Nephron (organoid): Measurements from ENCODE around the gene PSTK.

Experiments
- H3K27ac Mint-ChIP-seq, 3 experiments: 2 replicates each; pipeline ENCODE4 v1.8.0; 2020; ENCODE audit warnings: mixed read lengths in 3 of 3, mild to moderate bottlenecking in 2 of 3, moderate library complexity in 1 of 3
- H3K27me3 Mint-ChIP-seq: 2 replicates; pipeline ENCODE4 v1.8.0; 2021; ENCODE audit warnings: low read depth, mild to moderate bottlenecking, moderate library complexity, mixed read lengths
- H3K36me3 Mint-ChIP-seq: 2 replicates; pipeline ENCODE4 v1.8.0; 2020; ENCODE audit warnings: low read depth, mixed read lengths
- H3K4me1 Mint-ChIP-seq: 2 replicates; pipeline ENCODE4 v1.8.0; 2020; ENCODE audit warnings: mixed read lengths
- H3K4me3 Mint-ChIP-seq, 3 experiments: 2 replicates each; pipeline ENCODE4 v1.8.0; 2020; ENCODE audit warnings: mild to moderate bottlenecking in 3 of 3, mixed read lengths in 3 of 3, moderate library complexity in 2 of 3
- H3K9me3 Mint-ChIP-seq: 2 replicates; pipeline ENCODE4 v1.8.0; 2020; ENCODE audit warnings: mixed read lengths
- TF ChIP-seq, protein P1 (sequence below), 3 experiments: fragments of 200-600 bp; sonication (generic); IDR thresholded peaks; one replicate each; pipeline ENCODE4 v1.5.0; 2021; ENCODE audit warnings: antibody characterized with exemption in 3 of 3; ENCODE audit not compliant: unreplicated experiment in 3 of 3

Gene PSTK, protein sequence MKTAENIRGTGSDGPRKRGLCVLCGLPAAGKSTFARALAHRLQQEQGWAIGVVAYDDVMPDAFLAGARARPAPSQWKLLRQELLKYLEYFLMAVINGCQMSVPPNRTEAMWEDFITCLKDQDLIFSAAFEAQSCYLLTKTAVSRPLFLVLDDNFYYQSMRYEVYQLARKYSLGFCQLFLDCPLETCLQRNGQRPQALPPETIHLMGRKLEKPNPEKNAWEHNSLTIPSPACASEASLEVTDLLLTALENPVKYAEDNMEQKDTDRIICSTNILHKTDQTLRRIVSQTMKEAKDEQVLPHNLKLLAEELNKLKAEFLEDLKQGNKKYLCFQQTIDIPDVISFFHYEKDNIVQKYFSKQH

DNA sequence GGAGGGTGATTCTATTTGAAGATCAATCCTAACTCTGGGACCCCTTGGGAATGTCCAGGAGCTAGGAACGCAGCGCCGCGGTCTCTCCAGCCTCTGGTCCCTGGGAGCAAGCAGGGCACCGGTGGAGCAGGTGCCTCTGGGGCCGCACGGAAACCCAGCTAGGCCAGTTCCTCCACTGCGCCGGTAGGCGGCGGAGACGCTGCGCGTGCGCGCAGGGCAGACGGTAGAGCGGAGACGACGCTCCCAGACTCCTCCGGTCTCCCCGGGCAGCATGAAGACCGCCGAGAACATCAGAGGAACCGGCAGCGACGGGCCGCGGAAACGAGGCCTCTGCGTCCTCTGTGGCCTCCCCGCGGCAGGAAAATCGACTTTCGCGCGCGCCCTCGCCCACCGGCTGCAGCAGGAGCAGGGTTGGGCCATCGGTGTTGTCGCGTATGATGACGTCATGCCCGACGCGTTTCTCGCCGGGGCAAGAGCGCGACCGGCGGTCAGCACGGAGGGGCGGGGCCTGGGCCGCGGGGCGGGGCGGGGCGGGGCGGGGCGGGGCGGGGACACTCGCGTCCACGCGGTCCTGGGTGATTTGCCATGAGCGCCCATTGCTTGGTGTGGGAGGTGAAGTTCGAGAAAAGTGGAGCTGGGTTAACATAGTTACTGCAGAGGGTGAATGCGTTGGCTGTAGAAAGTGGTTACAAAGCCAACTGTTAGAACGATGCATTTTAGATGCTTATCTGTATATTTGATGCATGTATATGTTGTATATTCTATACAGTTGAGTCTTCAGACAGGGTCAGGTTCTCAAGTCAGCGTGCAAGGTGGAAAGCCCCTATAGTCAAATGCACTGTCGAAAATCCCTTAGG, at the start of gene PSTK:
Gene PSTK, plus strand, starts transcription at position 193 of the 857 bp plus-strand sequence. Its CDS starts 79 bp downstream, at position 272.
- peak within 1 kb of the TSS; percentile 88 to 96 (median 96) for H3K27ac Mint-ChIP-seq
- no peaks in the 10 kb centered on the region for H3K27me3 Mint-ChIP-seq
- H3K4me3 Mint-ChIP-seq, result peak within 1 kb of the TSS; percentile 91 to 92 (median 91)
- peaks cover 9% of the 10 kb centered on the region for H3K36me3 Mint-ChIP-seq
- peaks cover 15% of the 10 kb centered on the region for H3K4me1 Mint-ChIP-seq
- H3K9me3 Mint-ChIP-seq, result no peaks in the 10 kb centered on the region
- TF ChIP-seq, protein P1, sequence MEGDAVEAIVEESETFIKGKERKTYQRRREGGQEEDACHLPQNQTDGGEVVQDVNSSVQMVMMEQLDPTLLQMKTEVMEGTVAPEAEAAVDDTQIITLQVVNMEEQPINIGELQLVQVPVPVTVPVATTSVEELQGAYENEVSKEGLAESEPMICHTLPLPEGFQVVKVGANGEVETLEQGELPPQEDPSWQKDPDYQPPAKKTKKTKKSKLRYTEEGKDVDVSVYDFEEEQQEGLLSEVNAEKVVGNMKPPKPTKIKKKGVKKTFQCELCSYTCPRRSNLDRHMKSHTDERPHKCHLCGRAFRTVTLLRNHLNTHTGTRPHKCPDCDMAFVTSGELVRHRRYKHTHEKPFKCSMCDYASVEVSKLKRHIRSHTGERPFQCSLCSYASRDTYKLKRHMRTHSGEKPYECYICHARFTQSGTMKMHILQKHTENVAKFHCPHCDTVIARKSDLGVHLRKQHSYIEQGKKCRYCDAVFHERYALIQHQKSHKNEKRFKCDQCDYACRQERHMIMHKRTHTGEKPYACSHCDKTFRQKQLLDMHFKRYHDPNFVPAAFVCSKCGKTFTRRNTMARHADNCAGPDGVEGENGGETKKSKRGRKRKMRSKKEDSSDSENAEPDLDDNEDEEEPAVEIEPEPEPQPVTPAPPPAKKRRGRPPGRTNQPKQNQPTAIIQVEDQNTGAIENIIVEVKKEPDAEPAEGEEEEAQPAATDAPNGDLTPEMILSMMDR (IDR thresholded peaks at IDR 0.05; ENCODE audit: unreplicated experiment in 3 of 3), result peak; percentile 96 to 99 (median 97)

DNA sequence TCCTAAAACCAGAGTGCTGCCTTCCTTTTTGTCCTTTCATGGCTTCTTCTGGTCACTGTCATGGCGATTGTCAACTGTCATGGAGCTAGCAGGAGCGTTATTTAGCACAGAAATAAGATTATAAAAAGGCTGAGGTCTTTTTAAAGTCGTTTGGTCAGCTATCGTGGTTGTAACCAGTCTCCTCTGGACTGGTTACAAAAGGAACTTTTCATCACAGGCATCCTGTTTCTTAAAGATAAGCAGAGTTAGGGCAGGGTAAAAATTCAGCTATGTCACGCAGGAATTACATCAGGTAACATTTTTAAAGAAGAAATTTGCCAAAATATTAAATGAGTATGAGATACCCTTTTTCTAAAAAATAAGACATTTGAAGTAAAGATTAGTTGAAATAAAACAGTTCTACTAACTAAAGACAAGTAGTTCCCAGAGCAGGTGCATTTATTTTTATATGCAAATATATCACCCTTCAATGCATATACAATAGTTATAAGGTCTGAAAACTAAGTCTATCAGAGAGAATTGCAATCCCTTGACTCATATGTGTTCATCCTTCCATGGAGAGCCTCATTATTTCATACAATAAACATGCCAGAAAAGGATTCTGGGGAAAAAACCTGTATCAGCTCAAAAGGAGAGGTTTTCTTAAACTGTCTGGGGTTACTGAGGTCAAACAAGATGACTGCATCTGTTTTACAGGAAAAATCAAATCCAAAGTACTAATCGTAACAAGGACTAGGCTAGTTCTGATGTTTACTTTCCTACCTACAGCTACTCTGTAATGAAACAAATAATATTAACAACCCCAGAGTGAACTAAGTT, 48.9 kb upstream of the PSTK start:
- Mint-ChIP-seq H3K36me3 (peaks cover 26% of the 10 kb centered on the region), H3K27me3 (no peaks in the 10 kb centered on the region), H3K4me3 (no peak overlapping the region), H3K9me3 (peaks cover 4% of the 10 kb centered on the region), H3K4me1 (no peaks in the 10 kb centered on the region), H3K27ac (no peak overlapping the region)
- TF ChIP-seq, protein P1 (IDR thresholded peaks at IDR 0.05; ENCODE audit: unreplicated experiment in 3 of 3), result no peak

DNA sequence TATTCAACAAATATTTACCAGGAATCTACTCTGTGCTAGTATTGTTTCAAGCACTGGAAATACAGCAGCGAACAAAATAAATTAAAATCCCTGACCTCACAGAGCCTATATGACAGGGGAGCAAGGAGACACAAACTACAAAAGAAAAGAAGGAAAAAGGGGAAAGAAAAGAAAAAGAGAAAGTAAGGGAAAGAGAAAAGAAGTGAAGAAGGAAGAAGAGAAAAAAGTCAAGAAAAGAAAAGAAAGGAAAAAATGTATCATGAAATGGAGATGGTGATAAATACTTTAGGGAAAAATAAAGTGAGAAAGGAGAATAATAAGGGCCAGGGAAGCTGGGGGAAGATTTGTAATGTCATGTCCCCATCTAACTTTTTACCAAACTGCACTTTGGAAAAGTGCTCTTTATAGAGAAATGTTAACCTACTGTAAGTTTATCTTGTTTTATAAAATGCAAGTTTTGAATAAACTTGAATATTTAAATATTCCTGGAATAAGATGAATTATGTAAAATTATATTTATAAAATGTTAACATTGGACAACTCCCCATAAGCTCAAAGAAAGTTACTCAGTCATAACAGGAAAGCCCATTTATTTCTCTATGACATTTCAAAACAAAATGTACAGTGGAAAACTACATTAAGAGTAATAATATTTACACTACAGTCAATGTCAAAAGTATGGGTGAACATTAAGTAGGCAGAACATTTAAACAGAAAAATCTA, 40.9 kb upstream of the PSTK start:
- H3K36me3 Mint-ChIP-seq, result peaks cover 53% of the 10 kb centered on the region
- H3K9me3 Mint-ChIP-seq, result peaks cover 6% of the 10 kb centered on the region
- H3K4me3 Mint-ChIP-seq, result no peak overlapping the region
- H3K4me1 Mint-ChIP-seq, result peaks cover 6% of the 10 kb centered on the region
- no peaks in the 10 kb centered on the region for H3K27me3 Mint-ChIP-seq
- TF ChIP-seq, protein P1 (IDR thresholded peaks at IDR 0.05; ENCODE audit: unreplicated experiment in 3 of 3), result no peak
- no peak overlapping the region for H3K27ac Mint-ChIP-seq

DNA sequence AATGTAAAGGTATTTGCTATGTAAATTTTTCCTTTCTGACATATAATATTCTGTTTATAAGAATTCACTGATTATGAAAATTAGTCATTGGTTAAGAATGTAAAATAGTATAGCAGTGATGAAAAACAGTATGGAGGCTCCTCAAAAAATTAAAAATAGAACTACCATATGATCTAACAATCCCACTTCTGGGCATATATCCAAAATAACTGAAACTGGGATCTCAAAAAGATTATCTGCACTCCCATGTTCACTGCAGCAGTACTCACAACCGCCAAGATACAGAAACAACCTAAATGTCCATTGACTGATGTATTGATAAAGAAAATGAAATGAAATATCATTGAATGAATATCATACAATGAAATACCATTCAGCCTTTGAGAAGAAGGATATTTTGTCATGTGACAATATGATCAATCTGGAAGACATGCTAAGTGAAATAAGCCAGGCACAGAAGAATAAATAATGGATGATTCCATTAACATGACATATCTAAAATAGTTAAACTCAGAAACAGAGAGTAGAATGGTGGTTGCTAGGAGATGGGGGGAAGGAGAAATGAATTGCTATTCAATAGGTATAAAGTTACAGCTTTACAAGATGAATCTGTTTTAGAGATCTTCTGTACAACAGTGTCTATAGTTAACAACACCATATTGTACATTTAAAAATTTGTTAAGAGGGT, 40.2 kb upstream of the PSTK start:
- Mint-ChIP-seq H3K4me1 (peaks cover 6% of the 10 kb centered on the region), H3K27me3 (no peaks in the 10 kb centered on the region), H3K36me3 (peaks cover 51% of the 10 kb centered on the region), H3K9me3 (peaks cover 8% of the 10 kb centered on the region), H3K4me3 (no peak overlapping the region), H3K27ac (no peak overlapping the region)
- TF ChIP-seq, protein P1 (IDR thresholded peaks at IDR 0.05; ENCODE audit: unreplicated experiment in 3 of 3), result no peak

DNA sequence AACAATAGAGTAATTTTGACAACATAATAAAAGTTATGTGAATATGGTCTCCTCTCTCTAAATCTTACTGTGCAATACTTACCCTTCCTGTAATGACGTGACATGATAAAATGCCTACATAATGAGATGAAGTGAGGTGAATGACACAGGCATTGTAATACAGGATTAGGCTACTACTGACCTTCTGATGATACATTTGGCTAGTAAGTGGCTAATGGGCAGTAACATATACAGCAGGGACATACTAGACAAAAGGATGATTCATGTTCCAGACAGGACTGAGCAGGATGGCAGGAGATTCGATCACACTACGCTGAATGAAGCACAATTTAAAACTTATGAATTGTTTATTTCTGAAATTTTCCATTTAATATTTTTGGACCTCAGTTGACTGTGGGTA, 30.9 kb upstream of the PSTK start:
- Mint-ChIP-seq H3K27ac (no peak overlapping the region), H3K27me3 (peaks cover 3% of the 10 kb centered on the region), H3K9me3 (peaks cover 5% of the 10 kb centered on the region), H3K36me3 (peaks cover 39% of the 10 kb centered on the region), H3K4me3 (peak overlapping the region in 1 of 3 experiments; percentile 36), H3K4me1 (peaks cover 21% of the 10 kb centered on the region)
- TF ChIP-seq, protein P1 (IDR thresholded peaks at IDR 0.05; ENCODE audit: unreplicated experiment in 3 of 3), result no peak
